ENCODE results near the gene CBX4. TPM values are rescaled to one million over a fixed set of nuclear protein-coding genes. Genes with fewer than 3 reads are reported as not detected.

The CBX4 gene
- total and polyA plus RNA-seq, 8 donors, result 11.1 to 22.3 (median 17.0) TPM

- ATAC-seq, result no peak
- H3K9me3 ChIP-seq, result no peaks in the 10 kb centered on the region
- TF ChIP-seq, protein P1, sequence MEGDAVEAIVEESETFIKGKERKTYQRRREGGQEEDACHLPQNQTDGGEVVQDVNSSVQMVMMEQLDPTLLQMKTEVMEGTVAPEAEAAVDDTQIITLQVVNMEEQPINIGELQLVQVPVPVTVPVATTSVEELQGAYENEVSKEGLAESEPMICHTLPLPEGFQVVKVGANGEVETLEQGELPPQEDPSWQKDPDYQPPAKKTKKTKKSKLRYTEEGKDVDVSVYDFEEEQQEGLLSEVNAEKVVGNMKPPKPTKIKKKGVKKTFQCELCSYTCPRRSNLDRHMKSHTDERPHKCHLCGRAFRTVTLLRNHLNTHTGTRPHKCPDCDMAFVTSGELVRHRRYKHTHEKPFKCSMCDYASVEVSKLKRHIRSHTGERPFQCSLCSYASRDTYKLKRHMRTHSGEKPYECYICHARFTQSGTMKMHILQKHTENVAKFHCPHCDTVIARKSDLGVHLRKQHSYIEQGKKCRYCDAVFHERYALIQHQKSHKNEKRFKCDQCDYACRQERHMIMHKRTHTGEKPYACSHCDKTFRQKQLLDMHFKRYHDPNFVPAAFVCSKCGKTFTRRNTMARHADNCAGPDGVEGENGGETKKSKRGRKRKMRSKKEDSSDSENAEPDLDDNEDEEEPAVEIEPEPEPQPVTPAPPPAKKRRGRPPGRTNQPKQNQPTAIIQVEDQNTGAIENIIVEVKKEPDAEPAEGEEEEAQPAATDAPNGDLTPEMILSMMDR (IDR thresholded peaks at IDR 0.05), result no peak
- peaks cover 90 to 100% of the 10 kb centered on the region in 2 donors for H3K27me3 ChIP-seq
- no peak overlapping the region for H3K4me3 ChIP-seq
- no peak for DNase-seq
- H3K4me1 ChIP-seq, result peaks cover 9 to 53% of the 10 kb centered on the region in 2 donors
- intact Hi-C loops (cut with DNase I), result loop anchor here in 1 of 2 donors (5.0 kb wide), 1 partner anchor 36 kb away; no protein-coding TSS in a partner anchor
- H3K36me3 ChIP-seq, result no peaks in the 10 kb centered on the region
- H3K27ac ChIP-seq, result no peak overlapping the region
Measured at GRCh38 chr17:79806446-79806760, 32.8 kb downstream of the CBX4 start.

GRCh38 chr17:79804856-79805696, 34.2 kb downstream of the CBX4 start:
- TF ChIP-seq, protein P1 (IDR thresholded peaks at IDR 0.05), result no peak
- DNase-seq, result no peak
- Histone ChIP-seq H3K27ac (no peak overlapping the region), H3K9me3 (no peaks in the 10 kb centered on the region), H3K4me3 (no peak overlapping the region), H3K27me3 (peaks cover 96 to 100% of the 10 kb centered on the region in 2 donors), H3K4me1 (peaks cover 14 to 56% of the 10 kb centered on the region in 2 donors), H3K36me3 (no peaks in the 10 kb centered on the region)
- intact Hi-C loops (cut with DNase I), result loop anchor here in 1 of 2 donors (5.0 kb wide), 1 partner anchor 37 kb away; no protein-coding TSS in a partner anchor
- no peak for ATAC-seq

GRCh38 chr17:79803997-79804855, 35.0 kb downstream of the CBX4 start:
- ATAC-seq (peak; percentile 16), DNase-seq (no peak)
- Histone ChIP-seq H3K27me3 (peaks cover 98 to 100% of the 10 kb centered on the region in 2 donors), H3K4me1 (peaks cover 14 to 58% of the 10 kb centered on the region in 2 donors), H3K27ac (no peak overlapping the region), H3K36me3 (no peaks in the 10 kb centered on the region), H3K4me3 (peak overlapping the region in 1 of 2 donors; percentile 24), H3K9me3 (no peaks in the 10 kb centered on the region)
- intact Hi-C loops (cut with DNase I), result no loop called here
- TF ChIP-seq, protein P1 (IDR thresholded peaks at IDR 0.05), result no peak

- intact Hi-C loops (cut with DNase I), result no loop called here
- peak overlapping the region in 1 of 2 donors; percentile 24 for H3K4me3 ChIP-seq
- H3K27ac ChIP-seq, result no peak overlapping the region
- H3K36me3 ChIP-seq, result no peaks in the 10 kb centered on the region
- DNase-seq (no peak), ATAC-seq (no peak)
- H3K9me3 ChIP-seq, result no peaks in the 10 kb centered on the region
- TF ChIP-seq, protein P1 (IDR thresholded peaks at IDR 0.05), result no peak
- peaks cover 20 to 64% of the 10 kb centered on the region in 2 donors for H3K4me1 ChIP-seq
- peaks cover 98 to 100% of the 10 kb centered on the region in 2 donors for H3K27me3 ChIP-seq
Measured at GRCh38 chr17:79803421-79803996, 35.7 kb downstream of the CBX4 start.
